GM19351 (cell line): ENCODE measurements around the gene SCAP.

Experiments
- ATAC-seq: cut with Tn5 transposase; IDR thresholded peaks from one replicate; pipeline ENCODE4 v1.9.1; 2021; ENCODE audit warnings: mild to moderate bottlenecking, moderate library complexity; ENCODE audit not compliant: unreplicated experiment

SCAP gene

DNA sequence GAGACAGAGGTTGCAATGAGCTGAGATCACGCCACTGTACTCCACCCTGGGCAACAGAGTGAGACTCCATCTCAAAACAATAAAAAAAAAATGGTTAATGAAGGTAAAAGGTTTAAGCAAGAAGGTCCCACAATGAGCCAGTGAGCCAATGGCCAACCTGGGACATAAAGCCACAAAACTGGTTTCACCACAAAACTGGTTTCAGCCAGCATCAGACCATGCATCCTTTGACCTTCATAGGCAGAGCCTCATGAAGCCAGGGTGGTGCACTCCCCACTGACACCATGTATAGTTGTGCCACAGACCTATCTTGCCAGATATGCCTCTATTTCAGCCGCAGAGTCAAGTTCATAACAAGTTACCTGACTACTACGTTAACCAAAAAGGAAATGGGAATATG, 41.9 kb downstream of the SCAP start:
- no peak for ATAC-seq

DNA sequence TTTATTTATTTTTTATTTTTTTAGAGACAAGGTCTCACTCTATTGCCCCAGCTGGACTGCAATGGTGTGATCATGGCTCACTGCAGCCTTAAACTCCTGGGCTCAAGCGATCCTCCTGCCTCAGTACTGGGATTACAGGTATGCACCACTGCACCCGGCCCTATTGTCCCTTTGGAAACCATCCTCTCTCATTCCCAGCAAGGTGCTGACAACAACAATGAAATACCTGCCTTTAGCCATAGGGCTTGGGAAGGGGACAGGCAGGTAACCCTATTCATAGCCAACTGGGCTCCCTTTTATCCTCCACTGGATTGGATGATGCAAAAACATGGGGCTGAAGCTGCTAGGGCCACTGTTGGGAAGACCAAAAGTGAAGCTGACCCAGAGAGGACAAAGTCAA, 43.1 kb downstream of the SCAP start:
- ATAC-seq, result no peak

DNA sequence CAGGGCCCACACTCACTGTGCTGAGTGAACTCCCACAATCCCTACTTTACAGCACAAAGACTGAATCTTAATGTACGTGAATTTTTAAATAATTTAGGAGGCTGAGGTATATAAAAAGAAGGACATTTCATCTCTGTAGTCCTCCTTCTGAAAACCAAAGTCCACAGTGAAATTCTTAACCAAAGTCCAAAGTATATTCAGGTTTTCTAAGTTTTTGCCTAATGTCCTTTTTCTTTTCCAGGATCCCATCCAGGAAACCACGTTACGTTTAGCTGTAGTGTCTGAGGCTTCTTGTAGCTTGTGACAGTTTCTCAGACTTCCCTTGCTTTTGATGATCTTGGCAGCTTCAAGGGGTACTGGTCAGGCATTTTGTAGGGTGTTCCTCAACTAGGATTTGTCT, 44.5 kb downstream of the SCAP start:
- ATAC-seq, result no peak

DNA sequence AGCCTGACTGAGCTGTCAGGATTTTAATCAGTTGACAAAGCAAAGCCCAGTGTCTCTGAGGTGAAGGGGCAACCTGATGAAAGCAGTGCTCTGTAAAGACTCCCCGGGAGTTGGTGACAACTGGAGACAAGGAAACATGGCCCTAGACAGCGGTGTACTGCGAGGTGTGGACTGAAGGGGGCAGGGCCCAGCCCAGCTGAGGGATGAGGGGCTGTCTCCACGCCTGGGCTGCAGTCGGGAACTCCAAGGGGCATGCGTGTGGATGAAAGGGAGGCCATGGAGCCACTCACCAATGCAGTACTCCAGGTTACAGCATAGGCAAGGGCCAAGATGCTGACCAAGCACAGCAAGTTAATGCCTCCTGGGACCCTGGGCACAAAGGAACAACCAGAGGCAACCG, 45.1 kb downstream of the SCAP start:
- no peak for ATAC-seq

- ATAC-seq, result no peak
These were observed 46.1 kb downstream of the SCAP start for GRCh38 chr3:47429476-47430270.

DNA sequence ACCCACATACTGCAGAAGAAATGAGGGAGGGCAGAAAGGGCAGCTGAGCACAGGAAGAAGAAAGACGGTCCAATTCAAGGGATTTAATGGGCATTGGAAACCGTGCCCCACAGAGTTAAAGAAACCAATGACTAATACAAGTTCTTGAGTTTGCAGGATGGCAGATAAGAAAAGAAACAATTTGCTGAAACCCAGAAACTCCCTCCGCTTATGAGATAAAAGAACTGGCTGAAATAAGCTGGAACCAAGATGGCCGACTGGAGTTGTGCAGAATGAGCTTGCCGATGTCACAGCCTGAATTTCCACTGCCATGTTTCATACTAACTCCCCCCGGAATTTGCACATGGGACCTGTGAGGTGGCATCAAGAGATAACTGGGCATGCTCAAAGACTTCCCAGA, 47.1 kb downstream of the SCAP start:
- no peak for ATAC-seq

- no peak for ATAC-seq
These were observed 47.9 kb downstream of the SCAP start for GRCh38 chr3:47427866-47428265.

GRCh38 chr3:47425959-47426358, 49.8 kb downstream of the SCAP start:
- no peak for ATAC-seq

- no peak for ATAC-seq
These were observed 50.4 kb downstream of the SCAP start for GRCh38 chr3:47425383-47425778.

- ATAC-seq, result no peak
These were observed 51.0 kb downstream of the SCAP start for GRCh38 chr3:47424434-47425382.

- ATAC-seq, result no peak
These were observed 52.1 kb downstream of the SCAP start for GRCh38 chr3:47423548-47424145.

DNA sequence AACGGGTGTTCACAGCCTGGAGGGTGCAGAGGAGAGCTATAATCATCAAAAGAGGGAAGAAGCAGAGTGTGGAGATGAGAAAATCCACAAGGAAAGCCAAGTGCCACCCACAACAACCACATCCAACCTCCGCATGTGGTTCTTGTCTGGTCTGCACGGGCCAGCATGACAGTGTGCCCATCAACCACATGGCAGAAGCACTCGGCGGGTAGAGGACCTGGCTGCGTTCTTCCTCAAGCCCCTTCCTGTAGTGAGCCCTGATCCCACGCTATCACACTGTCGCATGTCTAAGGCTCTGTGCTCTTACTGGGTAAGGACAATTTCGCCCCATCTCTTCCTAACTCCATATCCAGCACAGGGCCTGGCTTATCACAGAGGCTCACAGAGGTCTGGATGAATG, 53.0 kb downstream of the SCAP start:
- no peak for ATAC-seq

DNA sequence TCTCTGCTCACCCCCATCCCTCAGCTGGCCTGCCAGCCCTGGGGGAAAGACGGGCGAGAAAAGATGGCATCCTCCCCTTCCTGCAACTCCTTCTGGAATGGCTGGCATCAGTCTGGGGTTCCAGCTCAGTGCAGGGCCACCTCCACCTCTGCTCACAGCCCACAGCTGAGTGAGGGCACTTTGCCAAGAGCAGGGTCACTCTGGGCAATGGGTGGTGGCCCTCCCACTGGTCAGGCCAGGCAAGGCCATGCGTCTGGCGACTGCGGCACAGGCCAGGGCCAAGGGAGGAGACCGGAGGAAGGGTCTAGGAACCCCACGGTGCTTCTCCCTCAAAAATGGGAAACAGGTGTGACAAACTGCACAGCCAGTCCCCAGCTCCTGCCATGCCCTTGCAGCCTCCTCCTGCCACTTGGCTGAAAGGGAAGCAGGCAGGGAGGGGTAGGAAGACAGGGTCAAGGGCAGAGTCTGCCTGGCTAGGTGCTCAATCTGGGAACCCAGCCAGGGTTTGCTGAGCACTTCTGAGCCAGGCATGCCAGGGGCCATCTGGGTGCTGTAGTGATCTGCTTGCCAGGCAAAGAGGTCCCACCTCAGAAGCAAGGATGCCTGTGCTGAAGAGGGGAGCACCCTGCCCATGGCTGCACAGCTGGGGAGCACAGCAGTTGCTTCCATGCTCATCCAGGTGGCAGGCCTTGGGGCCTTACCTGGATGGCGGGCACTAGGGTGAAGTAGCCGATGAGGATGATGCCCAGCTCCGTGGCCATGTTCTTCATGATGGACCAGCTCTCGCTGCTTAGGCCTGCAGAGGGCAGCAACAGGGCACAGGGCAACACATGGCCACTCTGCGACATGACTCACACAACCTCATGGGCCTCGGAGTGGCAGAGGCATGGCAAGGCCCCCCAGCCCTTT, 53.7 kb downstream of the SCAP start:
- ATAC-seq, result no peak

DNA sequence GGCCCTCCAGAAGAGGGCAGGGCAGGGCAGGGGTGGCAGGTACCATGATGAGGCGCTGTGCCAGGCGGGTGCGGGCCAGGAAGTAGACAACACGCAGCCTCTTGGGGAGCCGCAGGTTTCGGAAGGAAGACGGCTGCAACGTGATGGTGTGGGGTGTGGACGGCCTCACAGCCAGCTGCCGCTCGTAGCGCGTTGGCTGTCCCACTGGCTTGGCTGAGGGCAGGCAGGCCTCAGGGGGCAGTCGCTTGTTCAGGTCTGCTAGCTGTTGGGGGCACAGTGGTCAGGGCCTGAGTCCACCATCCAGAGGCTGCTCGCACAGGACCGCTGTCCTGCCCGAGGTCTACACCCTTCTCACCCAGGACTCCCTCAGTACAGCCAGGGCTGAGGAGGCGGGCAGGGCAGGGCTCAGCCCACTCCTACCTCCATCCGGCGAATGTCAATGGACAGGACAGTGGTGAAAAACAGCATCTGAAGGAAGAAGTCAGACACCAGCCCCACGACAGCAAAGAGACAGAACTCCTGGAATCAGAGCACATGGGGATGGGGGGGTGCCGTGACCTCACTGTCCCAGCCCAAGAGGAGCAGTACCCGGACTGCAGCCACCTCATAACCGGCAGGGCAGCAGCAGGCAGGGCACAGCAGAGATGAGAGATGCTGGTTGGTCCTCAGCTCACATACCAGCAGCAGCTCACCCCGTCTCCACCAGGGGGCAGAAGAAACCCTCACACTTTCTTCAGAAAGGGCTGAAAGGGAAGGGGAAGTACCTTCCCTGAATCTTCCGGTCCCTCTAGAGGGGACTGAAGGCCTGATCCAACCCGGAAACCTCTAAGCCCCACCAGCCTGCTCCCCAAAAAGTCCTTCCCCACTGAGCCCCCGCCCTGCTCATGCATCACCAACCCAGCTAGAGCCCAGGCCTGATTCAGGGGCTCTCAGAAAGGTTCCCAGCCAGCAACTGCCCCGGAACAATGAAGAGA, 54.9 kb downstream of the SCAP start:
- peak; percentile 83 for ATAC-seq

- ATAC-seq, result no peak
These were observed 55.7 kb downstream of the SCAP start for GRCh38 chr3:47420044-47420430.

- no peak for ATAC-seq
These were observed 56.4 kb downstream of the SCAP start for GRCh38 chr3:47419083-47420043.

DNA sequence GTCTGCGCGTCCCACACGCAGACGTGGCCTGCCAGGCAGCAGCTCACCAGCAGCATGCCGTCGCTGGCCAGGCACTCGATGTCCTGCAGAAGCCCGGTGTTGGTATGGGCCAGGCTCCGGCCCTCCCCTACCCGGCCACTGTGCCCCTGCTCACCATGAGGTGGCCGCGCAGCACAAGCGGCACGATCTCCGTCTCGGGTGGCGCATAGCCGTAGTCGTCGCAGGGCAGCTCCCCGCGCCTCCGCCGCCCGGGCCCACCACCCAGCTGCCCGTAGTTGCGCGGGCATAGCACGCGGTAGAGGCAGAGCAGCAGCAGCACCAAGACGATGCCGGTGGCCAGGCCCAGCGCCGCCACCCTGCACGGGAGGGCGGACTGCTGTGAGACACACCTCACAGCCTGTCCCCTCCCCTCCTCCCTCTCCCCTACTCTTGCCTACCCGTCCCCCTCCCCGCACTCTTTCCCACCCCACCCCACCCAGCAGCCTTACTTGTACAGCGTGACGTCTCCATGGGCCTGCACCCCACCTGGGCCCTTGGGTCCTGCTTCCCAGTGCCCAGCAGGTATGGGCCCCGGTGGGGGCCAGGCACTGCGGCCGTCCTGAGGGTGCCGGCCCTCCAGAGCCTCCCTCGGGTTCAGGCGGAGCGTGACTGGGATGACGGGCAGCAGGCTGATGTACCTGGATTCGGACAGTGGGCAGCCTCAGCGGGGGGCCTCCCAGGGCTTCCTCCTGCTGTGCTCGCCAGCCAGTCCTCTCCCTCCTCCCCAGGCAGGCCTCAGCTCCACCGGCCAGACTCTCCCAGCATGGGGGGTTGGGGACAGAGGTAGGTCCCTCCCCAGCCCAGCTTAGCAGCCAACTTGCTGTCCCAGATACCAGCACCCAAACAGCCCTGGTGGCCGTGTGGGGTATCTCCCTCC, 57.3 kb downstream of the SCAP start:
- ATAC-seq, result no peak
